Prostate gland (tissue), 2 donors: ENCODE measurements around the gene ALOXE3. TPM values are rescaled to one million over a fixed set of nuclear protein-coding genes. Genes with fewer than 3 reads are reported as not detected.
A peak's percentile ranks its signal among the peaks of the same experiment; 100 is the strongest.

ENCODE experiments used
- DNase-seq: peaks from one replicate; pipeline ENCODE4 v3.0.0-alpha.2; 2019; ENCODE audit warnings: low spot score
- H3K27ac ChIP-seq, 2 donors: fragments of 200-600 bp; sonication (generic); 2 replicates each; pipeline ENCODE4 v1.5.1; 2017 to 2019
- H3K27me3 ChIP-seq: fragments of 200-600 bp; sonication (generic); replicated peaks from 2 replicates; pipeline ENCODE4 v1.5.1; 2019; ENCODE audit not compliant: insufficient read depth
- H3K36me3 ChIP-seq, 2 donors: fragments of 200-600 bp; sonication (generic); 1 replicate in 1 of 2; 2 replicates in 1 of 2; pipeline versions ENCODE4 v1.5.1 to v1.8.1; 2017 to 2019
- H3K4me1 ChIP-seq: fragments of 200-600 bp; sonication (generic); replicated peaks from 2 replicates; pipeline ENCODE4 v1.5.1; 2019
- H3K4me3 ChIP-seq, 2 donors: fragments of 200-600 bp; sonication (generic); 2 replicates each; pipeline ENCODE4 v1.5.1; 2017 to 2019
- H3K9me3 ChIP-seq: fragments of 200-600 bp; sonication (generic); 2 replicates; pipeline ENCODE4 v1.5.1; 2017
- CTCF ChIP-seq, 4 experiments: fragments of 200-600 bp in 2 of 4; fragments of 450-650 bp in 2 of 4; sonication (generic) in 2 of 4; IDR thresholded peaks; 1 replicate in 3 of 4; 2 replicates in 1 of 4; pipeline ENCODE4 v1.5.1; 2016 to 2019; ENCODE audit warnings: antibody characterized with exemption in 4 of 4, mild to moderate bottlenecking in 2 of 4, moderate library complexity in 2 of 4
- POLR2A ChIP-seq: fragments of 450-650 bp; IDR thresholded peaks from one replicate; pipeline ENCODE4 v1.6.1; 2016; ENCODE audit warnings: antibody characterized with exemption, mild to moderate bottlenecking
- POLR2AphosphoS5 ChIP-seq: sonication (generic); formaldehyde crosslinking; IDR thresholded peaks from one replicate; pipeline ENCODE4 v1.6.1; 2017; ENCODE audit warnings: antibody characterized with exemption
- WGBS: methylation state at CpG from one replicate; pipeline ENCODE4 v1.1.5; 2018; 5-methylcytosine and 5-hydroxymethylcytosine counted together
- intact Hi-C: fragments of 100-400 bp; cut with DNase I; formaldehyde crosslinking; loops from one replicate; pipeline ENCODE4 v1.14.2; 2022
- total RNA-seq, 2 donors: library from RNA; depleted of rRNA; stranded (reverse); fragments of >200 nt; gene quantifications; one replicate each; pipeline ENCODE4 v1.1.0, GENCODE V29; 2016

Gene ALOXE3
- total RNA-seq, 2 donors from 2014 or later: 2.4 TPM; not detected in 1

- Histone ChIP-seq H3K9me3 (no peaks in the 10 kb centered on the region), H3K4me3 (no peak overlapping the region), H3K27me3 (no peaks in the 10 kb centered on the region), H3K36me3 (no peaks in the 10 kb centered on the region), H3K4me1 (peaks cover 4% of the 10 kb centered on the region), H3K27ac (no peak overlapping the region)
- intact Hi-C loops: no loop called here
- WGBS: 70% methylated on average over 14 of the region's 14 CpGs
- no peak for DNase-seq
- TF ChIP-seq POLR2A (no peak), CTCF (IDR thresholded peaks at IDR 0.05) (no peak), POLR2AphosphoS5 (no peak)
Measured at GRCh38 chr17:8128125-8128784, 9.9 kb upstream of the ALOXE3 start.

- peak overlapping the region; percentile 51 to 65 for H3K4me3 ChIP-seq
- DNase-seq: peak; percentile 56
- peak overlapping the region; percentile 84 to 87 for H3K27ac ChIP-seq
- no peaks in the 10 kb centered on the region for H3K9me3 ChIP-seq
- TF ChIP-seq POLR2A: peak; percentile 12
- TF ChIP-seq CTCF (IDR thresholded peaks at IDR 0.05): no peak
- TF ChIP-seq POLR2AphosphoS5: no peak
- no peaks in the 10 kb centered on the region for H3K27me3 ChIP-seq
- WGBS: under 1% methylated on average over 45 of the region's 45 CpGs
- no peaks in the 10 kb centered on the region for H3K36me3 ChIP-seq
- H3K4me1 ChIP-seq: peaks cover 4% of the 10 kb centered on the region
- intact Hi-C loops: no loop called here
Measured at GRCh38 chr17:8126491-8127066, 8.3 kb upstream of the ALOXE3 start.

- no peak for TF ChIP-seq CTCF (IDR thresholded peaks at IDR 0.05)
- no peak for TF ChIP-seq POLR2AphosphoS5
- no peak for TF ChIP-seq POLR2A
- WGBS: 1% methylated on average over 35 of the region's 35 CpGs
- Histone ChIP-seq H3K4me3 (peak overlapping the region; percentile 51 to 65), H3K27ac (peak overlapping the region; percentile 84 to 87), H3K27me3 (no peaks in the 10 kb centered on the region), H3K4me1 (peaks cover 4% of the 10 kb centered on the region), H3K36me3 (no peaks in the 10 kb centered on the region), H3K9me3 (no peaks in the 10 kb centered on the region)
- DNase-seq: peak; percentile 17
- intact Hi-C loops: no loop called here
Measured at GRCh38 chr17:8125947-8126490, 7.7 kb upstream of the ALOXE3 start.

DNA sequence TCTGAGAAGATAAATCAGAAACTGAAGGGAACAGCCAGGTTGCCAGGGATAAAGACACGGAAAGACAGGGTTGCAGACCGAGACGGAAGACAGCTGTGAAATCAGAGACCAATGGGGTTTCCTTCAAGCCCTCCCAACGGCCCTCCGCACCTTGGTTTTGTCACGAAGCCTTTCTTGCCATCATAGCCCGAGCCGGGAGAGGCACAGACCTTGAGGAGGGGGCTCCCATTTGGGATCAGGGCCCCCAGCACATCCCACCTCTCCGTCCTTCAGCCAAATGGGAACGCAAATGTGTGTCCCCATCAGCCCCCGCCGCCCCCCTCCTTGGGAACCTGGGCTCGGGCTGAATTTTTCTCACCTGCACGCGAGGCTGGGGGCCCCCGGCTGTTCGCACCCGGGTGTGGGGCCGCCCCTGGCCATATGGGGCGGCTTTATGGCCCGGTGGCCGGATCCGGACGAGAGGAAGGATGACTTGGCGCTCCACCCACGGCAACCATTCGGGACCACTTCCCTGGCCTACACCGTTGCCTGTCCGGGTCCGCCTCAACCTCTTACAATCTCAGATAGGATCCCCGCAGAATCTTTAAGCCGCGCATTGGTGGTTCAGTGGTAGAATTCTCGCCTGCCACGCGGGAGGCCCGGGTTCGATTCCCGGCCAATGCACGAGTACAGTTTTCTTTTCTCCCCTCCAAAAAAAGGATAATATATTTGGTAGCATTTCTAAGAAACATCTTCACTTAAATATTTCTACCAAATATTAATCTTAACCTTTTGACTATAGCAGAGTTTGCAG lies 7.0 kb upstream of the ALOXE3 start:
- Histone ChIP-seq H3K27me3 (no peaks in the 10 kb centered on the region), H3K4me3 (peak overlapping the region; percentile 51 to 65), H3K27ac (peak overlapping the region; percentile 84 to 87), H3K4me1 (peaks cover 4% of the 10 kb centered on the region), H3K36me3 (no peaks in the 10 kb centered on the region), H3K9me3 (no peaks in the 10 kb centered on the region)
- peak; percentile 80 for DNase-seq
- peak; percentile 84 for TF ChIP-seq POLR2AphosphoS5
- no peak for TF ChIP-seq CTCF (IDR thresholded peaks at IDR 0.05)
- intact Hi-C loops: no loop called here
- 1% methylated on average over 31 of the region's 40 CpGs for WGBS
